ENCODE measurements around the gene SLC25A36. TPM values are rescaled to one million over a fixed set of nuclear protein-coding genes. Genes with fewer than 3 reads are reported as not detected.
A peak's percentile ranks its signal among the peaks of the same experiment; 100 is the strongest.

Gene SLC25A36
- total RNA-seq, 2 donors from 2014 or later, result 82.6 to 101 TPM

DNA sequence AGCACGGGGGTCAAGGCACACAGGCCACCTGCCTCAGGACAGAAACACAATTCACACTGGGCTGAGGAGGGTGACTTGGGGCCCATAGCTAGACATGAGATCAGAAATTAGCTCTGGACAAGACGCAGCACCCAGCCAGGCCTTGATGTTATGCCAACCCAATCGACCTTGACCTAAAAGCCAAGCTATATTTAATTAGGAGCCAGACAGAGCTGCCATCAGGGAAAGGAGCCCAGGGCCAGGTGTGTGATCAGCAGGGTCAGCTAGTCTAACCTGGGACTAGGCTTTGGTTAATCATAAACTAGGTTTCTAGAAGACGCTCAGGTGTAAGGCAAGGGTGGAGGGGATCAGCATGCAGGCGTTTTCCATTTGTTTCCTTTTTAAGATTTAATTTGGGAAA, 23.9 kb upstream of the SLC25A36 start:
- peaks cover 15% of the 10 kb centered on the region for H3K4me1 Mint-ChIP-seq
- no peaks in the 10 kb centered on the region for H3K9me3 Mint-ChIP-seq
- no peak overlapping the region for H3K9ac ChIP-seq (ENCODE audit: extremely low read depth, low read length, poor library complexity, severe bottlenecking)
- DNase-seq, result no peak
- H3K36me3 ChIP-seq (ENCODE audit: control insufficient read depth, insufficient read depth, low read length), result no peaks in the 10 kb centered on the region
- H3K27me3 ChIP-seq (ENCODE audit: control insufficient read depth, insufficient read depth, low read length, poor library complexity, severe bottlenecking), result peaks cover 27% of the 10 kb centered on the region
- WGBS, 2 experiments (ENCODE audit: insufficient coverage in 1 of 2, insufficient read length in 1 of 2), result 74 to 84% methylated on average over 4 to 5 of the region's 5 CpGs
- no peak overlapping the region for H3K4me3 ChIP-seq (ENCODE audit: low read length)
- H3K4me1 ChIP-seq (ENCODE audit: control insufficient read depth, insufficient read depth, low read length), result peaks cover 3% of the 10 kb centered on the region
- H3K27ac ChIP-seq (ENCODE audit: low read depth, low read length), result no peak overlapping the region
- H3K4me3 Mint-ChIP-seq, result peak overlapping the region; percentile 15
- TF ChIP-seq, protein P1, sequence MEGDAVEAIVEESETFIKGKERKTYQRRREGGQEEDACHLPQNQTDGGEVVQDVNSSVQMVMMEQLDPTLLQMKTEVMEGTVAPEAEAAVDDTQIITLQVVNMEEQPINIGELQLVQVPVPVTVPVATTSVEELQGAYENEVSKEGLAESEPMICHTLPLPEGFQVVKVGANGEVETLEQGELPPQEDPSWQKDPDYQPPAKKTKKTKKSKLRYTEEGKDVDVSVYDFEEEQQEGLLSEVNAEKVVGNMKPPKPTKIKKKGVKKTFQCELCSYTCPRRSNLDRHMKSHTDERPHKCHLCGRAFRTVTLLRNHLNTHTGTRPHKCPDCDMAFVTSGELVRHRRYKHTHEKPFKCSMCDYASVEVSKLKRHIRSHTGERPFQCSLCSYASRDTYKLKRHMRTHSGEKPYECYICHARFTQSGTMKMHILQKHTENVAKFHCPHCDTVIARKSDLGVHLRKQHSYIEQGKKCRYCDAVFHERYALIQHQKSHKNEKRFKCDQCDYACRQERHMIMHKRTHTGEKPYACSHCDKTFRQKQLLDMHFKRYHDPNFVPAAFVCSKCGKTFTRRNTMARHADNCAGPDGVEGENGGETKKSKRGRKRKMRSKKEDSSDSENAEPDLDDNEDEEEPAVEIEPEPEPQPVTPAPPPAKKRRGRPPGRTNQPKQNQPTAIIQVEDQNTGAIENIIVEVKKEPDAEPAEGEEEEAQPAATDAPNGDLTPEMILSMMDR (conservative IDR thresholded peaks at IDR 0.05), result no peak
- no peaks in the 10 kb centered on the region for H3K9me3 ChIP-seq (ENCODE audit: control insufficient read depth, low read length)
- peaks cover 25% of the 10 kb centered on the region for H3K27me3 Mint-ChIP-seq (ENCODE audit: insufficient read depth)
- no peaks in the 10 kb centered on the region for H3K36me3 Mint-ChIP-seq (ENCODE audit: low read depth)
- H3K27ac Mint-ChIP-seq, result no peak overlapping the region

DNA sequence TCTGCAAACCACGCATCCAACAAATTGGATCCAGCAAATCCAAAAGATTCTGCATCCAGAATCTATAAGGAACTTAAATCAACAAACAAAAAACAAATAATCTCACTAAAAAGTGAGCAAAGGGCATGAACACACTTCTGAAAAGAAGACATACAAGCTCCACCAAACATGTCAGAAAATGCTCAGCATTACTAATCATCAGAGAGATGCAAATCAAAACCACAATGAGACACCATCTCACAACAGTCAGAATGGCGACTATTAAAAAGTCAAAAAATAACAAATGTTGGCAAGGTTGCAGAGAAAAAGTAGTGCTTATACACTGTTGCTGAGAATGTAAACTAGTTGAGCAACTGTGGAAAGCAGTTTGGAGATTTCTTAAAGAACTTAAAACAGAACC, 21.6 kb upstream of the SLC25A36 start:
- H3K4me3 ChIP-seq (ENCODE audit: low read length), result no peak overlapping the region
- no peak overlapping the region for H3K4me3 Mint-ChIP-seq
- TF ChIP-seq, protein P1 (conservative IDR thresholded peaks at IDR 0.05), result no peak
- H3K27me3 Mint-ChIP-seq (ENCODE audit: insufficient read depth), result peaks cover 24% of the 10 kb centered on the region
- peaks cover 6% of the 10 kb centered on the region for H3K4me1 Mint-ChIP-seq
- no peak overlapping the region for H3K9ac ChIP-seq (ENCODE audit: extremely low read depth, low read length, poor library complexity, severe bottlenecking)
- no peaks in the 10 kb centered on the region for H3K36me3 Mint-ChIP-seq (ENCODE audit: low read depth)
- peaks cover 2% of the 10 kb centered on the region for H3K9me3 Mint-ChIP-seq
- H3K27me3 ChIP-seq (ENCODE audit: control insufficient read depth, insufficient read depth, low read length, poor library complexity, severe bottlenecking), result peaks cover 27% of the 10 kb centered on the region
- H3K27ac Mint-ChIP-seq, result no peak overlapping the region
- H3K4me1 ChIP-seq (ENCODE audit: control insufficient read depth, insufficient read depth, low read length), result peaks cover 3% of the 10 kb centered on the region
- H3K9me3 ChIP-seq (ENCODE audit: control insufficient read depth, low read length), result no peaks in the 10 kb centered on the region
- 80 to 86% methylated on average over 1 to 2 of the region's 2 CpGs for WGBS, 2 experiments (ENCODE audit: insufficient coverage in 1 of 2, insufficient read length in 1 of 2)
- no peak for DNase-seq
- H3K27ac ChIP-seq (ENCODE audit: low read depth, low read length), result no peak overlapping the region
- no peaks in the 10 kb centered on the region for H3K36me3 ChIP-seq (ENCODE audit: control insufficient read depth, insufficient read depth, low read length)

DNA sequence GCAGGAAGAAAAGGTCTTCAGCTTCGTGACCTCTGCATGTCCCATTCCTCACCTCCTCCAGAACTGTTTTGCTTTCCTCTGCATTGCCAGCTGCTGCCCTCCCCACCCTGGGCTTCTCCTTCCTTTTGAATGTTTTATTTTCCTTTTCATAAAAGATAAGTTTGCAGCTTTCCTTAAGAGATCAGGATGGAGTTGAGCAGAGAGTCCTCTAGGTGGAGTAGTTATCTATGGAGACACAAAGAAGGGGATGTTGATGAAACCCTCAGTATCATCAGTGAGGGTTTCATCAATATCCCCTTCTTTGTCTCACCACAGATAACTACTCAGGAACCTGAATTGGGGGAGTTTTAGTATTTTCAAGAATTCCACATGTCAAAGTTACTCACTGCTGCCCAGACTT, 19.0 kb upstream of the SLC25A36 start:
- Mint-ChIP-seq H3K4me3 (no peak overlapping the region), H3K27me3 (ENCODE audit: insufficient read depth) (peaks cover 16% of the 10 kb centered on the region), H3K4me1 (peaks cover 6% of the 10 kb centered on the region), H3K27ac (no peak overlapping the region), H3K36me3 (ENCODE audit: low read depth) (no peaks in the 10 kb centered on the region), H3K9me3 (peaks cover 2% of the 10 kb centered on the region)
- DNase-seq, result no peak
- TF ChIP-seq, protein P1 (conservative IDR thresholded peaks at IDR 0.05), result peak; percentile 79
- WGBS, 2 experiments (ENCODE audit: insufficient coverage in 1 of 2, insufficient read length in 1 of 2), result 53% methylated on average over 1 of the region's 1 CpG; no CpG with 5 or more reads in 1 of the 2 experiments
- Histone ChIP-seq H3K36me3 (ENCODE audit: control insufficient read depth, insufficient read depth, low read length) (no peaks in the 10 kb centered on the region), H3K4me1 (ENCODE audit: control insufficient read depth, insufficient read depth, low read length) (peaks cover under 1% of the 10 kb centered on the region), H3K9ac (ENCODE audit: extremely low read depth, low read length, poor library complexity, severe bottlenecking) (no peak overlapping the region), H3K27ac (ENCODE audit: low read depth, low read length) (no peak overlapping the region), H3K4me3 (ENCODE audit: low read length) (no peak overlapping the region), H3K27me3 (ENCODE audit: control insufficient read depth, insufficient read depth, low read length, poor library complexity, severe bottlenecking) (peaks cover 16% of the 10 kb centered on the region), H3K9me3 (ENCODE audit: control insufficient read depth, low read length) (no peaks in the 10 kb centered on the region)
